Mucosa of descending colon (tissue), 3 donors: ENCODE results near the gene RASAL1. TPM values are rescaled to one million over a fixed set of nuclear protein-coding genes. Genes with fewer than 3 reads are reported as not detected.

Source experiments
- ATAC-seq: fragments of 200-7000 bp; cut with Tn5 transposase; one replicate; pipeline ENCODE4 v1.9.1; 2020; ENCODE audit warnings: mild to moderate bottlenecking, moderate library complexity
- DNase-seq, 3 donors: peaks; one replicate each; pipeline ENCODE4 v3.0.0-alpha.2; 2020
- H3K36me3 ChIP-seq: fragments of 200-600 bp; one replicate; pipeline ENCODE4 v1.8.0; 2021; ENCODE audit warnings: low read depth, mild to moderate bottlenecking
- H3K4me1 ChIP-seq: fragments of 200-600 bp; one replicate; pipeline ENCODE4 v1.8.0; 2021; ENCODE audit warnings: low read depth, mild to moderate bottlenecking
- H3K4me3 ChIP-seq: fragments of 200-600 bp; one replicate; pipeline ENCODE4 v1.8.0; 2021; ENCODE audit warnings: mild to moderate bottlenecking
- H3K9me3 ChIP-seq: fragments of 200-600 bp; one replicate; pipeline ENCODE4 v1.8.0; 2021; ENCODE audit warnings: mild to moderate bottlenecking
- intact Hi-C, 2 donors: fragments of 100-400 bp; cut with DNase I in 1 of 2; cut with micrococcal nuclease in 1 of 2; formaldehyde crosslinking; loops; one replicate each; pipeline versions ENCODE4 v1.11.0 to v1.11.1; 2022; cut with DNase I, micrococcal nuclease
- total RNA-seq, 3 donors: library from RNA; stranded (reverse); fragmentation: NEBNext Ultra II Directional in 2 of 3; extraction: Animal tissue kit (Norgen Biotek cat#: 25700) in 2 of 3; gene quantifications; one replicate each; pipeline versions ENCODE4 v1.2.1 to v1.2.4, GENCODE V29; 2021 to 2023
- TF ChIP-seq, protein P1 (sequence below): fragments of 200-600 bp; IDR thresholded peaks from one replicate; pipeline ENCODE4 v1.8.0; 2022; ENCODE audit warnings: antibody characterized with exemption, mild to moderate bottlenecking
- donor health status: DM: no; HTN: no; CAD: no; lungs with moderate emphysema.
- donor health status: DM: no; HTN: no; CAD: no.
- donor health status: DM: no; HTN: yes; CAD: no.

The RASAL1 gene
- total RNA-seq, 3 donors from 2014 or later, result 3.3 to 7.9 (median 6.5) TPM

DNA sequence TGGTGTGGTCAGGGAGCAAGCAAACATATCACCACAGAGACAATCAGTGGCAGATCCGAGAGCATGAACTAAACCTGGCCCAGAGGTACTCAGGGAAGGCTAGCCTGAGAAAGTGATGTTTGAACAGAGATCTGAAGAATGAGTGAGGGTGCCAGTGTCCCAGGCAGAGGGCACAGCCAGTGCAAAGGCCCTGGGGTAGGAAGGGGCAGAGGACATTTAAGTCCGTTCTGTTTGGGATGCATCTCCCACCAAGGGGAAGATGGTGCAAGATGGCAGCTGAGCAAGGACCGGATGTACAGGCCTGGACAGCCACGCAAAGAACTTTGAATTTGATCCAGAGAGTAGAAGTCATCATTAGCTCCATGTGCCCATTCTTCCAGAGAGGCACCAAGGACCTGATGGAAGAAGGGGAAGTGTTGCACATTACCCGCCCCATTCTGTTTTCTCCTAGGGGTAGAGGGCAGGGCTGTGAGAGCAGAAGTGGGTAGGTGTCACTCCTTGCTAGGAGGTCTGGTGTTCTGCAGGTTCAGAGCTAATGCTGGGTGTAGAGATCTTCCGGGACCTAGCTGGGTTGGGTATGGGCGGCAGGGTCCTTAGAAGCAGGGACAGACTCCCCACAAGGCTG is 75.1 kb downstream of the RASAL1 start:
- intact Hi-C loops, result no loop called here
- Histone ChIP-seq H3K9me3 (no peaks in the 10 kb centered on the region), H3K4me3 (no peak overlapping the region), H3K36me3 (no peaks in the 10 kb centered on the region), H3K4me1 (peaks cover 4% of the 10 kb centered on the region)
- ATAC-seq, result no peak
- TF ChIP-seq, protein P1, sequence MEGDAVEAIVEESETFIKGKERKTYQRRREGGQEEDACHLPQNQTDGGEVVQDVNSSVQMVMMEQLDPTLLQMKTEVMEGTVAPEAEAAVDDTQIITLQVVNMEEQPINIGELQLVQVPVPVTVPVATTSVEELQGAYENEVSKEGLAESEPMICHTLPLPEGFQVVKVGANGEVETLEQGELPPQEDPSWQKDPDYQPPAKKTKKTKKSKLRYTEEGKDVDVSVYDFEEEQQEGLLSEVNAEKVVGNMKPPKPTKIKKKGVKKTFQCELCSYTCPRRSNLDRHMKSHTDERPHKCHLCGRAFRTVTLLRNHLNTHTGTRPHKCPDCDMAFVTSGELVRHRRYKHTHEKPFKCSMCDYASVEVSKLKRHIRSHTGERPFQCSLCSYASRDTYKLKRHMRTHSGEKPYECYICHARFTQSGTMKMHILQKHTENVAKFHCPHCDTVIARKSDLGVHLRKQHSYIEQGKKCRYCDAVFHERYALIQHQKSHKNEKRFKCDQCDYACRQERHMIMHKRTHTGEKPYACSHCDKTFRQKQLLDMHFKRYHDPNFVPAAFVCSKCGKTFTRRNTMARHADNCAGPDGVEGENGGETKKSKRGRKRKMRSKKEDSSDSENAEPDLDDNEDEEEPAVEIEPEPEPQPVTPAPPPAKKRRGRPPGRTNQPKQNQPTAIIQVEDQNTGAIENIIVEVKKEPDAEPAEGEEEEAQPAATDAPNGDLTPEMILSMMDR, result no peak
- no peak for DNase-seq

DNA sequence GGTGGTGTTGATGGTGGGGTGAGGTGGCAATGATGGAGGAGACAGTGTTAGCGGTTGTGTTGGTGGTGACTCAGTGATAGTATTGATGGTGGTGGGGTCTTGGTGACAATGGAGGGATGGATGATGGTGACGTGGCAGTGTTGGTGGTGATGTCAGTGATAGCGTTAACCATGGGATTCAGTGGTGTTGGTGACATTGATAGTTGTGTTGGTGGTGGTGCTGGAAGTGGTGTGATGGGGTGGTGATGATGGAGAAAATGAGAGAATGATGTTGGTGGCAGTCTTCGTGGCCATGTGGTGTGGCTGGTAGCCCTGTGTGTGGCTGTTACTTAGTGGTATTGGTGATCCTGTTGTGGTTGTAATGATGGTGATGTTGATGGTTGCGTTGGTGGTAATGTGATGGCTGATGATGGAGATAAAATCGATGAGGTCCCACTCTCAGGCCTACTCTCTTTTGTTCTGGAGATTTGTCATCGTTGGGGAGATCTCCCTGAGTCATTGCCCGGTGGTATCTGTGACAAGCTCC is 76.4 kb downstream of the RASAL1 start:
- TF ChIP-seq, protein P1, result no peak
- H3K36me3 ChIP-seq, result no peaks in the 10 kb centered on the region
- ATAC-seq (no peak), DNase-seq (no peak)
- no peaks in the 10 kb centered on the region for H3K9me3 ChIP-seq
- intact Hi-C loops, result loop anchor here in 1 of 2 donors (10.0 kb wide), 1 partner anchor 96 kb away; no protein-coding TSS in a partner anchor
- H3K4me1 ChIP-seq, result peaks cover 4% of the 10 kb centered on the region
- H3K4me3 ChIP-seq, result no peak overlapping the region

DNA sequence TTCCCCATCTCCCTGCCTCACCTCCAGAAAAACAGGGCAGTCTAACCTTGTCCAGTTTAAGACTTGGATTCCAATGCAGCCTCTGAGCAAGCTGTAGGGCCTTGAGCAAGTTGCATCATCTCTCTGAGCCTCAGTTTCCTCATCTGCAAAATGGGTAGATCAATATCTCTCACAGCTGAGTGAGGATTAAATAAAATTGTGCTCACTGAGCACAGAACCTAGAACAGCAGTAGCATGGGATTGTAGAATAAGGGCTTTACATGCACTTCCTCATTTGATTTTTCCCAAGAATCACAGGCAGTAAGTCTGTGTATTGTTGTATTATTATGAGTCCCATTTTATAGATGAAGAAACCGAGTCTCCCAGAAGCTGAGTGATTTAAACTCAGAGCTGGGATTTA is 77.0 kb downstream of the RASAL1 start:
- Histone ChIP-seq H3K4me1 (peaks cover 4% of the 10 kb centered on the region), H3K36me3 (no peaks in the 10 kb centered on the region), H3K9me3 (no peaks in the 10 kb centered on the region), H3K4me3 (no peak overlapping the region)
- ATAC-seq, result no peak
- intact Hi-C loops, result loop anchor here in 1 of 2 donors (10.0 kb wide), 1 partner anchor 96 kb away; no protein-coding TSS in a partner anchor
- no peak for DNase-seq
- TF ChIP-seq, protein P1, result no peak

DNA sequence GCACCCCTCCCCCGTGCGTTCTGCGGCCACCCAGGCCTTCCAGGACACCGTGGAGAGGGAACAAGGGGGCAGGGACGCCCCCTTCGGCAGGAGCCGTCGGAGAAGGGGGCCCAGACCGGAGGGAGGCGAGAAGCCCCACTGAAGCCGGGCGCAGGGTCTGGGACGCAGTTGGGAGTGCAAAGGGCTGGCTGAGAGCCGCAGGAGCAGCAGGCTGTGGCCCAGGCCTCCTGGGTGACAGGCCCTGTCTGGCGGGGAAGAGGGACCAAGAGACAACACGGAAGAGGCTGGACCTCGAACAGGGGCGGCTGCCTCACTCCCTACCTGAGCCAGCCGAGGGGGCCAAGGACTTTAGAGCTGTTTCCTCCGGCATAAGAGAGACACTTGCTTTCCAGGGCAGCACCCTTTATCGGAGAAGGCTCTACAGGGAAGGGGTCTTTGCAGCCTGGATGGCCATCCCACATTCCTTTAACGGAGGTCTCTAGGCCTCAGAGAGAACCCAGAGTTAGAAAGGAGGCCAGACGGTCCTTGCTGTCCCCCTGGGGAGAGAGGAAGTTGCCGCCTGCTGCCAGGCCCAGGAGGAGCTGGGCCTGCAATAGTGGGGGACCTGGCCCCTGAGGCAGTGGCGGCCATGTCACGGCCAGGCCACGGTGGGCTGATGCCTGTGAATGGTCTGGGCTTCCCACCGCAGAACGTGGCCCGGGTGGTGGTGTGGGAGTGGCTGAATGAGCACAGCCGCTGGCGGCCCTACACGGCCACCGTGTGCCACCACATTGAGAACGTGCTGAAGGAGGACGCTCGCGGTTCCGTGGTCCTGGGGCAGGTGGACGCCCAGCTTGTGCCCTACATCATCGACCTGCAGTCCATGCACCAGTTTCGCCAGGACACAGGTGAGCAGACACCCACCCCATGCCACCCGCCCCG is 77.7 kb downstream of the RASAL1 start:
- TF ChIP-seq, protein P1, result no peak
- H3K4me1 ChIP-seq, result peaks cover 4% of the 10 kb centered on the region
- DNase-seq (no peak), ATAC-seq (peak; percentile 17)
- no peak overlapping the region for H3K4me3 ChIP-seq
- no peaks in the 10 kb centered on the region for H3K9me3 ChIP-seq
- H3K36me3 ChIP-seq, result no peaks in the 10 kb centered on the region
- intact Hi-C loops, result loop anchor here in 1 of 2 donors (10.0 kb wide), 1 partner anchor 97 kb away; no protein-coding TSS in a partner anchor

DNA sequence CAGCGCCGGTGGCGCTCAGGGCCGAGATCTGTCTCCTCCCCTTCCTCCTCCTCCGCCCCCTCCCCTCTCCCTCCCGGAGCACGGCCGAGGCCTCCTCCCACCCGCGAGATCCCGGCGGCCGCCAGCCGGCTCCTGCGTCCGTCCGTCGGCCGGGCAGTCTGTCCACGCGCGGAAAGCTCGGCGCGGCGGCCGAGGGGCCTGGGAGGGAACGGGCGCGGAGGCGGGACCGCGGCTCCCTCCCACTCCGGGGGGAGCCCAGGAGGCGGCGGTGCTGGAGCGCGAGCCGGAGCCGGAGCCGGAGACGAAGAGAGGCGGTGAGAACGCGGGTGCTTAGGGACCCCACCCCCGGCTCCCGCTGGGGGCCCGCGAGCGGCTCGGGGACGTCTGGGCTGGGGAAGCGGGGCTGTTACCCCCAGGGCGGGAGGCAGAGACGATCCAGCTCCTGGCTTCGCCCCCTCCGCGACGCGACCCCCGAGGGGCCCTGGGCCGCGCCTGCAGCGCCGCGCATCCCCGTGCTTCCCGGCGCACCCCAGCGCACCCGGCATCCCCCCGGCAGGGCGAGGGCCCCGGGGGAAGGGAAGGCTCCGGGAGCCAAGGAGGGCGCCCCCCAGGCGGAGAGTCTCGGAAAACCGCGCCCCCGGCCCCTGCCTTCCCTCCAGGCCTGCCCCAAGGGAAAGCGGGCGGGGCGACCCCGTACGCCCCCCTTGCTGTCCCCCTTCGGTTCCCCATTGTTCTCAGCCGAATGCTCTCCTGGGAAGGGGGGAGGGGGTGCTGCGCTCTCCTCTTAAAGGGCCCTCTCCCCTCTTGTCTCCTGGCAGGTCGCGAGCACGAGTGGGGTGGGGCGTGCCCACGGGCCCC is 78.7 kb downstream of the RASAL1 start, which contains the start of gene DTX1:
Gene DTX1, plus strand, starts transcription at position 100 of the 858 bp plus-strand sequence. CDS start 1,463 bp downstream, outside the sequence.
- TF ChIP-seq, protein P1, result no peak
- intact Hi-C loops, result loop anchor here in 1 of 2 donors (10.0 kb wide), 1 partner anchor 98 kb away; no protein-coding TSS in a partner anchor
- H3K36me3 ChIP-seq, result no peaks in the 10 kb centered on the region
- H3K4me1 ChIP-seq, result peaks cover 4% of the 10 kb centered on the region
- peak; percentile 48 for ATAC-seq
- H3K9me3 ChIP-seq, result no peaks in the 10 kb centered on the region
- peak in 1 of 3 donors; percentile 9 for DNase-seq
- no peak within 1 kb of the TSS for H3K4me3 ChIP-seq
